ACC112 (cell line): Measurements from ENCODE around the gene CAMSAP2.

Source experiments
- H2AFZ ChIP-seq: fragments of 200-600 bp; sonication (generic); one replicate; pipeline ENCODE4 v1.6.0; 2017; ENCODE audit warnings: antibody characterized with exemption, low read length; ENCODE audit not compliant: unreplicated experiment
- H3K27ac ChIP-seq: fragments of 200-600 bp; sonication (generic); 2 replicates; pipeline ENCODE4 v1.5.1; 2014; ENCODE audit warnings: low read depth, mild to moderate bottlenecking, antibody characterized with exemption, low read length, moderate library complexity
- H3K27me3 ChIP-seq: fragments of 200-600 bp; sonication (generic); 2 replicates; pipeline ENCODE4 v1.6.1; 2014; ENCODE audit warnings: mild to moderate bottlenecking, antibody characterized with exemption, low read length, moderate library complexity, mixed read lengths; ENCODE audit not compliant: insufficient read depth
- H3K36me3 ChIP-seq: fragments of 200-600 bp; sonication (generic); 2 replicates; pipeline ENCODE4 v1.6.1; 2016; ENCODE audit warnings: mild to moderate bottlenecking, antibody characterized with exemption, low read length, moderate library complexity, mixed read lengths; ENCODE audit not compliant: insufficient read depth
- H3K4me1 ChIP-seq: fragments of 200-600 bp; sonication (generic); one replicate; pipeline ENCODE4 v1.6.1; 2016; ENCODE audit warnings: low read length, mixed read lengths; ENCODE audit not compliant: insufficient read depth, unreplicated experiment, control insufficient read depth
- H3K4me3 ChIP-seq: fragments of 200-600 bp; sonication (generic); 2 replicates; pipeline ENCODE4 v1.5.1; 2014; ENCODE audit warnings: mild to moderate bottlenecking, low read depth, low read length
- H3K79me2 ChIP-seq: fragments of 200-600 bp; sonication (generic); one replicate; pipeline ENCODE4 v1.6.0; 2016; ENCODE audit warnings: low read length; ENCODE audit not compliant: control insufficient read depth, unreplicated experiment, insufficient read depth

The CAMSAP2 gene, protein sequence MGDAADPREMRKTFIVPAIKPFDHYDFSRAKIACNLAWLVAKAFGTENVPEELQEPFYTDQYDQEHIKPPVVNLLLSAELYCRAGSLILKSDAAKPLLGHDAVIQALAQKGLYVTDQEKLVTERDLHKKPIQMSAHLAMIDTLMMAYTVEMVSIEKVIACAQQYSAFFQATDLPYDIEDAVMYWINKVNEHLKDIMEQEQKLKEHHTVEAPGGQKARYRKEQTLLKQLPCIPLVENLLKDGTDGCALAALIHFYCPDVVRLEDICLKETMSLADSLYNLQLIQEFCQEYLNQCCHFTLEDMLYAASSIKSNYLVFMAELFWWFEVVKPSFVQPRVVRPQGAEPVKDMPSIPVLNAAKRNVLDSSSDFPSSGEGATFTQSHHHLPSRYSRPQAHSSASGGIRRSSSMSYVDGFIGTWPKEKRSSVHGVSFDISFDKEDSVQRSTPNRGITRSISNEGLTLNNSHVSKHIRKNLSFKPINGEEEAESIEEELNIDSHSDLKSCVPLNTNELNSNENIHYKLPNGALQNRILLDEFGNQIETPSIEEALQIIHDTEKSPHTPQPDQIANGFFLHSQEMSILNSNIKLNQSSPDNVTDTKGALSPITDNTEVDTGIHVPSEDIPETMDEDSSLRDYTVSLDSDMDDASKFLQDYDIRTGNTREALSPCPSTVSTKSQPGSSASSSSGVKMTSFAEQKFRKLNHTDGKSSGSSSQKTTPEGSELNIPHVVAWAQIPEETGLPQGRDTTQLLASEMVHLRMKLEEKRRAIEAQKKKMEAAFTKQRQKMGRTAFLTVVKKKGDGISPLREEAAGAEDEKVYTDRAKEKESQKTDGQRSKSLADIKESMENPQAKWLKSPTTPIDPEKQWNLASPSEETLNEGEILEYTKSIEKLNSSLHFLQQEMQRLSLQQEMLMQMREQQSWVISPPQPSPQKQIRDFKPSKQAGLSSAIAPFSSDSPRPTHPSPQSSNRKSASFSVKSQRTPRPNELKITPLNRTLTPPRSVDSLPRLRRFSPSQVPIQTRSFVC (N-terminal part only)

GRCh38 chr1:200738327-200738948 is at the start of gene CAMSAP2:
Gene CAMSAP2 (plus strand): TSS chr1:200738893. CDS start chr1:200739828, 935 bp downstream.
- Histone ChIP-seq H3K36me3 (no peaks in the 10 kb centered on the region), H3K4me3 (peak within 1 kb of the TSS; percentile 90), H3K27me3 (no peaks in the 10 kb centered on the region), H3K27ac (peak within 1 kb of the TSS; percentile 94), H2AFZ (peak within 1 kb of the TSS; percentile 91), H3K79me2 (peaks cover 45% of the 10 kb centered on the region), H3K4me1 (peaks cover 10% of the 10 kb centered on the region)

GRCh38 chr1:200692316-200692715 is 46.4 kb upstream of the CAMSAP2 start:
- Histone ChIP-seq H3K4me3 (no peak overlapping the region), H3K79me2 (no peaks in the 10 kb centered on the region), H3K4me1 (no peaks in the 10 kb centered on the region), H3K27me3 (no peaks in the 10 kb centered on the region), H3K27ac (no peak overlapping the region), H3K36me3 (no peaks in the 10 kb centered on the region), H2AFZ (no peak overlapping the region)

GRCh38 chr1:200693327-200693726 is 45.4 kb upstream of the CAMSAP2 start:
- Histone ChIP-seq H3K27ac (no peak overlapping the region), H3K79me2 (no peaks in the 10 kb centered on the region), H3K4me3 (no peak overlapping the region), H2AFZ (no peak overlapping the region), H3K4me1 (no peaks in the 10 kb centered on the region), H3K36me3 (no peaks in the 10 kb centered on the region), H3K27me3 (no peaks in the 10 kb centered on the region)

GRCh38 chr1:200694738-200695137 is 44.0 kb upstream of the CAMSAP2 start:
- H3K4me3 ChIP-seq = no peak overlapping the region
- H3K27me3 ChIP-seq = no peaks in the 10 kb centered on the region
- no peaks in the 10 kb centered on the region for H3K4me1 ChIP-seq
- no peak overlapping the region for H2AFZ ChIP-seq
- no peak overlapping the region for H3K27ac ChIP-seq
- H3K79me2 ChIP-seq = no peaks in the 10 kb centered on the region
- no peaks in the 10 kb centered on the region for H3K36me3 ChIP-seq

DNA sequence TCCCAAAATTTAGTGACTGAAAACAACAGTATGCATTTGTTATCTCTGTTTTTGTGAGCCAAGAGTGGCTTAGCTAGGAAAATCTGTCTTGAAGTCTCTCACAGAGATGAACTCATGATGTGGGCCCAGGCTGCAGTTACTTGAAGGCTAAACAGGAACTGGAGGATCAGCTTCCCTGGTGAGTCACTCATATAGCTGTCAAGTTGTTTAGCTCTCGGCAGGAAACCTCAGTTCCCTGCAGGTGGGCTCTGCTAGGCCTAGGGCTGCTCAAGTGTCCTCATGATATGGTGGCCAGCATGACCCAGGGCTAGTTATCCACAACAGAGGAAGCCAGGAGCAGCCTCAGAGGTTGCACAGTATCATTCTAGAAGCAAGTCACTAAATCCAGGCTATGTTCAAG is 38.8 kb upstream of the CAMSAP2 start:
- H3K4me1 ChIP-seq = no peaks in the 10 kb centered on the region
- H3K36me3 ChIP-seq = no peaks in the 10 kb centered on the region
- no peak overlapping the region for H3K27ac ChIP-seq
- no peaks in the 10 kb centered on the region for H3K27me3 ChIP-seq
- H2AFZ ChIP-seq = no peak overlapping the region
- H3K79me2 ChIP-seq = no peaks in the 10 kb centered on the region
- no peak overlapping the region for H3K4me3 ChIP-seq

GRCh38 chr1:200704986-200705500 is 33.6 kb upstream of the CAMSAP2 start:
- no peaks in the 10 kb centered on the region for H3K36me3 ChIP-seq
- H3K27ac ChIP-seq = no peak overlapping the region
- H2AFZ ChIP-seq = no peak overlapping the region
- no peak overlapping the region for H3K4me3 ChIP-seq
- H3K4me1 ChIP-seq = no peaks in the 10 kb centered on the region
- H3K27me3 ChIP-seq = no peaks in the 10 kb centered on the region
- H3K79me2 ChIP-seq = no peaks in the 10 kb centered on the region

GRCh38 chr1:200706111-200706814 is 32.4 kb upstream of the CAMSAP2 start:
- Histone ChIP-seq H3K36me3 (no peaks in the 10 kb centered on the region), H3K79me2 (no peaks in the 10 kb centered on the region), H3K4me1 (no peaks in the 10 kb centered on the region), H3K27ac (no peak overlapping the region), H3K4me3 (no peak overlapping the region), H2AFZ (no peak overlapping the region), H3K27me3 (no peaks in the 10 kb centered on the region)

DNA sequence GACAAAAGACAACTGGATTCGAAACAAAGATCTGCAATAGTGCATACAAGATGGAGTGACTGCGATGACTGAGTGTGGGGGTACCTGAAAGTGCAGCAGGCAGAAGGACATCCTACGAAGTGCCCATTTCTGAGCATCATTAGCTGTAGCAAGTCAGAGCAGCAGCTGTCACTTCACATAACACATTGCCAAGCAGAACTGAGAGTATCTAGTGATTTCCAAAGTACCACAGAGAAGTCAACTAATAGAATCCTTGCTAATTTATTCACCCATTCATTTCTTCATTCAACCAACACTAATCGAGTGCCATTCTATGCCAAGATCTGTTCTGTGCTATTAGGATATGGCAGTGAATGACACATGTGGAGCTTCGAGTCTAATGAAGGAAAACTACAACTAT is 31.6 kb upstream of the CAMSAP2 start:
- Histone ChIP-seq H3K4me1 (no peaks in the 10 kb centered on the region), H3K36me3 (no peaks in the 10 kb centered on the region), H3K27ac (no peak overlapping the region), H3K4me3 (no peak overlapping the region), H2AFZ (no peak overlapping the region), H3K79me2 (no peaks in the 10 kb centered on the region), H3K27me3 (no peaks in the 10 kb centered on the region)

GRCh38 chr1:200708161-200708560 is 30.5 kb upstream of the CAMSAP2 start:
- H3K79me2 ChIP-seq = no peaks in the 10 kb centered on the region
- no peaks in the 10 kb centered on the region for H3K4me1 ChIP-seq
- H3K4me3 ChIP-seq = no peak overlapping the region
- H3K27me3 ChIP-seq = no peaks in the 10 kb centered on the region
- H2AFZ ChIP-seq = no peak overlapping the region
- H3K27ac ChIP-seq = no peak overlapping the region
- H3K36me3 ChIP-seq = no peaks in the 10 kb centered on the region

DNA sequence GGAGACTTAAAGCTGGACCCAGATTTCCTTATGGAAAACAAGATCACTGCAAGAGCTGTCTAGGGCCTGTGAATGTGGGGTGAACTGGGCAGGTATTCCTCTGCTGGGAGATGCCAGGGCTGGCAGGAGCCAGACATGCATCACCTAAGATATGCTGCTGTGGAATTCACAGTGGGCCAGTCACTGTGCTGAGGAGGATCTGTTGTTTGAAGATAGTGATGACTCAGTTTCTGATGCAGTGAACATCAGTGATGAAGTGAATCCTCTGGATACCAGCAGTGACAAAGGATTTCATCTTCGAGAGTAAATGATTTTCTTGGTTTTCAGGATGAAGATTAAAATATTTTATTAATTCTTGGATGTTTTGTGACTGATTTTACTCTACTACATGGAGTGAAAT is 29.9 kb upstream of the CAMSAP2 start:
- Histone ChIP-seq H3K27ac (no peak overlapping the region), H3K4me1 (no peaks in the 10 kb centered on the region), H3K27me3 (no peaks in the 10 kb centered on the region), H3K4me3 (no peak overlapping the region), H3K79me2 (no peaks in the 10 kb centered on the region), H2AFZ (no peak overlapping the region), H3K36me3 (no peaks in the 10 kb centered on the region)
